GM23248 (cell line): ENCODE results near the gene BSDC1. TPM values are rescaled to one million over a fixed set of nuclear protein-coding genes. Genes with fewer than 3 reads are reported as not detected.

ENCODE experiments used
- DNase-seq: peaks from one replicate; pipeline ENCODE4 v3.0.0-alpha.2; 2015
- H2AFZ ChIP-seq: fragments of 200-600 bp; sonication (generic); 2 replicates; pipeline ENCODE4 v1.6.1; 2016; ENCODE audit warnings: antibody characterized with exemption
- H3F3A ChIP-seq: fragments of 200-600 bp; sonication (generic); 2 replicates; pipeline ENCODE4 v1.6.1; 2016; ENCODE audit warnings: mild to moderate bottlenecking, antibody characterized with exemption, mixed run types; ENCODE audit not compliant: insufficient read depth
- H3K27ac ChIP-seq: fragments of 200-600 bp; sonication (generic); 2 replicates; pipeline ENCODE4 v1.5.1; 2016; ENCODE audit warnings: mild to moderate bottlenecking
- H3K27me3 ChIP-seq: fragments of 200-600 bp; sonication (generic); replicated peaks from 2 replicates; pipeline ENCODE4 v1.6.1; 2016; ENCODE audit warnings: mild to moderate bottlenecking; ENCODE audit not compliant: insufficient read depth
- H3K36me3 ChIP-seq: fragments of 200-600 bp; sonication (generic); 2 replicates; pipeline ENCODE4 v1.6.1; 2016; ENCODE audit warnings: low read depth, mild to moderate bottlenecking
- H3K4me1 ChIP-seq: fragments of 200-600 bp; sonication (generic); 2 replicates; pipeline ENCODE4 v1.6.1; 2016; ENCODE audit warnings: mild to moderate bottlenecking; ENCODE audit not compliant: insufficient read depth
- H3K4me2 ChIP-seq: fragments of 200-600 bp; sonication (generic); one replicate; pipeline ENCODE4 v1.6.1; 2016; ENCODE audit warnings: mild to moderate bottlenecking; ENCODE audit not compliant: unreplicated experiment
- H3K4me3 ChIP-seq: fragments of 200-600 bp; sonication (generic); 2 replicates; pipeline ENCODE4 v1.5.1; 2016; ENCODE audit warnings: mild to moderate bottlenecking
- H3K79me2 ChIP-seq: fragments of 200-600 bp; sonication (generic); 2 replicates; pipeline ENCODE4 v1.6.1; 2016; ENCODE audit warnings: mild to moderate bottlenecking; ENCODE audit not compliant: insufficient read depth
- H3K9ac ChIP-seq: fragments of 200-600 bp; sonication (generic); 2 replicates; pipeline ENCODE4 v1.6.1; 2016; ENCODE audit warnings: mild to moderate bottlenecking
- H3K9me2 ChIP-seq: fragments of 200-600 bp; sonication (generic); 2 replicates; pipeline ENCODE4 v1.6.1; 2016; ENCODE audit warnings: mixed run types, mild to moderate bottlenecking, moderate library complexity; ENCODE audit not compliant: insufficient read depth
- H3K9me3 ChIP-seq: fragments of 200-600 bp; sonication (generic); one replicate; pipeline ENCODE4 v1.6.1; 2017; ENCODE audit warnings: low read depth
- H4K20me1 ChIP-seq: fragments of 200-600 bp; sonication (generic); 2 replicates; pipeline ENCODE4 v1.6.0; 2016; ENCODE audit not compliant: insufficient read depth
- EZH2 ChIP-seq: fragments of 200-600 bp; sonication (generic); IDR thresholded peaks from 2 replicates; pipeline ENCODE4 v1.6.1; 2018; ENCODE audit warnings: antibody characterized with exemption, mild to moderate bottlenecking; ENCODE audit not compliant: insufficient read depth, poor library complexity, severe bottlenecking
- EZH2phosphoT487 ChIP-seq: fragments of 200-600 bp; sonication (generic); IDR thresholded peaks from 2 replicates; pipeline ENCODE4 v1.6.1; 2018; ENCODE audit warnings: antibody characterized with exemption, moderate library complexity, mild to moderate bottlenecking, low read depth; ENCODE audit not compliant: insufficient read depth
- WGBS, 2 experiments: methylation state at CpG; one replicate each; pipeline ENCODE4 v1.1.6; 2015 to 2017; ENCODE audit warnings: low lambda C conversion rate in 2 of 2, low coverage in 1 of 2; ENCODE audit errors: missing lambda C conversion rate in 2 of 2; 5-methylcytosine and 5-hydroxymethylcytosine counted together
- in situ Hi-C: fragments of 300-500 bp; cut with MboI; formaldehyde crosslinking; loops from 2 replicates; pipeline ENCODE4 v1.15.0; 2020
- polyA plus RNA-seq: library from polyadenylated mRNA; unstranded; fragments of >200 nt; fragmentation: Nextera tagmentation; extraction: Ambion mirVana; gene quantifications from 2 replicates; pipeline ENCODE4 v1.2.1, GENCODE V29; 2016
- total RNA-seq: library from RNA; depleted of rRNA; stranded (reverse); fragments of >200 nt; shearing (Covaris generic); gene quantifications from 2 replicates; pipeline ENCODE4 v1.2.3, GENCODE V29; 2014

Gene BSDC1
- total and polyA plus RNA-seq, 2 experiments from 2014 or later, result 47.8 to 94.9 TPM

DNA sequence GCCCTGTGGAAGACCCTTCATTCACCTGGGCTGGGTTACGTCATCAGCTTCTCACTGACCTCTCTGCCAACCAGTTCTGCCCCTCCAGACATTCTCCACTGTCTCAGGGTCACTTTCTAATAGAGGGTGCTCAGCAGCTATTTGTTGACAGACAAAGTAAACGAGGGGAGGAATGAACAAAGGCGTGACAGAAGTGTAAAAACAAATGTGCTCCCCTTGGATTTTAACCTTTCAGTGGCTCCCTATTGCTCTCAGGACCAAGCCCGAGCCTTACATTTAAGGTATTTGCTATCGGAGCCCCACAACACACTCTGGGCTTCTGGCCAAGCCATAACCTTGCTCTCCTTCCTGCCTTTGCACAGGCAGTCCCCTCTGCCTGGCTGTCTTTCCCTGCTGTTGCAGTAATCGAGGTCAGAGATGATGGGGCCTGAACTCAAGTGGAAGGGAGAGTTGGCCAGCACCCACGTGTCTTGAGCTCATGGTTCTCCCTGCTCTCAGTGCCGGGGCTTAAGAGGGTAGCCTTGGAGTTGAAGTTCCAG lies 48.9 kb downstream of the BSDC1 start:
- H3K27me3 ChIP-seq, result no peaks in the 10 kb centered on the region
- H4K20me1 ChIP-seq, result no peaks in the 10 kb centered on the region
- H3K79me2 ChIP-seq, result no peaks in the 10 kb centered on the region
- no peak overlapping the region for H3K4me2 ChIP-seq
- H3K27ac ChIP-seq, result no peak overlapping the region
- no peak for TF ChIP-seq EZH2
- TF ChIP-seq EZH2phosphoT487, result no peak
- no peaks in the 10 kb centered on the region for H3K4me1 ChIP-seq
- WGBS, 2 experiments, result 78 to 83% methylated on average over 8 of the region's 8 CpGs
- H3F3A ChIP-seq, result no peaks in the 10 kb centered on the region
- no peaks in the 10 kb centered on the region for H3K9me3 ChIP-seq
- H3K9ac ChIP-seq, result no peak overlapping the region
- no peak for DNase-seq
- no peaks in the 10 kb centered on the region for H3K9me2 ChIP-seq
- H2AFZ ChIP-seq, result no peak overlapping the region
- H3K4me3 ChIP-seq, result no peak overlapping the region
- in situ Hi-C loops, result no loop called here
- H3K36me3 ChIP-seq, result no peaks in the 10 kb centered on the region

DNA sequence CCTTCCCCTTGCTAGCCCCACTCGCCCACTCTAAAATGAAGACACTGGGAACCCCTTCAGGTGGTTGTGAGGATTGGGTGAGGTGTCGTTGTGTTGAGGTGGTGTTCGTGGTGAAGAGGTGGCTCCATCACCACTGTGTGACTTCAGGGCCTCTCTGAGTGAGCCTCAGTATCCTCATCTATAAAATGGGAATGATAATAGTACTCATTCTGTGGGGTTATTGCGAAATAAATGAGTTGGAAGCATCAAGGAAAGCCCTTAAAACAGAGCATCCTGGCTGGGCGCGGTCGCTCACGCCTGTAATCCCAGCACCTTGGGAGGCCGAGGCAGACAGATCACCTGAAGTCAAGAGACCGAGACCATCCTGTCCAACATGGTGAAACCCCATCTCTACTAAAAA lies 51.5 kb downstream of the BSDC1 start:
- H3K4me1 ChIP-seq, result 0 out of 2 replicates have a peak, but pooled peaks cover 3% of the 10 kb centered on the region
- in situ Hi-C loops, result no loop called here
- no peaks in the 10 kb centered on the region for H3K36me3 ChIP-seq
- H3F3A ChIP-seq, result peaks cover 9% of the 10 kb centered on the region; the same call in 1 of the 2 replicates
- no peaks in the 10 kb centered on the region for H3K9me3 ChIP-seq
- no peak for TF ChIP-seq EZH2
- no peak for TF ChIP-seq EZH2phosphoT487
- H3K27ac ChIP-seq, result no peak overlapping the region
- WGBS, 2 experiments, result 86 to 88% methylated on average over 10 of the region's 10 CpGs
- H3K9me2 ChIP-seq, result no peaks in the 10 kb centered on the region
- H2AFZ ChIP-seq, result no peak overlapping the region
- H3K4me3 ChIP-seq, result no peak overlapping the region
- no peak overlapping the region for H3K4me2 ChIP-seq
- H3K9ac ChIP-seq, result no peak overlapping the region
- no peaks in the 10 kb centered on the region for H3K27me3 ChIP-seq
- H4K20me1 ChIP-seq, result no peaks in the 10 kb centered on the region
- no peak for DNase-seq
- H3K79me2 ChIP-seq, result no peaks in the 10 kb centered on the region

DNA sequence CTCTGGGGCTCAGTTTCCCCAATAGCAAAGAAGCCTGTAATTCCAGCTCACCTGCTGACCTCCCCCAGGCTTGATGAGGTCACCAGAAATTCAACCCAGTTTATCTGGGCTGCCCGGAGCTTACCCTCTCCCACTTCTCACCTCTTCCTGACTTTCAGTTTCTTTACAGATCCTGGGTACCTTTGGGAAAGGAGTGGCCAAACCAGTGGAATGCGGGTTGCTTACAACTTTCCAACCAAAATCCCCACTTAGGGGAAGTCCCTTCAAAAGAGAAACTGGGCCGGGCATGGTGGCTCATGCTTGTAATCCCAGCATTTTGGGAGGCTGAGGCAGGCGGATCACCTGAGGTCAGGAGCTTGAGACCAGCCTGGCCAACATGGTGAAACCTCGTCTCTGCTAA lies 52.3 kb downstream of the BSDC1 start:
- no peak for DNase-seq
- Histone ChIP-seq H3K4me2 (no peak overlapping the region), H3K9me2 (no peaks in the 10 kb centered on the region), H2AFZ (no peak overlapping the region), H3K79me2 (no peaks in the 10 kb centered on the region), H3K4me3 (no peak overlapping the region), H3K36me3 (no peaks in the 10 kb centered on the region), H3K4me1 (peaks cover 8% of the 10 kb centered on the region; the same call in 1 of the 2 replicates), H3F3A (peaks cover 9% of the 10 kb centered on the region; the same call in 1 of the 2 replicates), H3K27me3 (no peaks in the 10 kb centered on the region), H3K9me3 (no peaks in the 10 kb centered on the region), H3K9ac (no peak overlapping the region), H4K20me1 (no peaks in the 10 kb centered on the region), H3K27ac (no peak overlapping the region)
- TF ChIP-seq EZH2, result no peak
- no peak for TF ChIP-seq EZH2phosphoT487
- in situ Hi-C loops, result no loop called here
- WGBS, 2 experiments, result 94% methylated on average over 5 of the region's 5 CpGs

- Histone ChIP-seq H3K79me2 (no peaks in the 10 kb centered on the region), H3K4me1 (peaks cover 13% of the 10 kb centered on the region; the same call in 1 of the 2 replicates), H4K20me1 (no peaks in the 10 kb centered on the region), H3K27ac (no peak overlapping the region), H3K9ac (no peak overlapping the region), H3K9me3 (no peaks in the 10 kb centered on the region), H3K36me3 (no peaks in the 10 kb centered on the region), H3K9me2 (no peaks in the 10 kb centered on the region), H3K4me2 (no peak overlapping the region), H3K27me3 (no peaks in the 10 kb centered on the region), H2AFZ (no peak overlapping the region), H3F3A (peaks cover 9% of the 10 kb centered on the region; the same call in 1 of the 2 replicates), H3K4me3 (no peak overlapping the region)
- in situ Hi-C loops, result no loop called here
- TF ChIP-seq EZH2phosphoT487 (no peak), EZH2 (no peak)
- 90 to 97% methylated on average over 11 of the region's 11 CpGs for WGBS, 2 experiments
- no peak for DNase-seq
Measured at GRCh38 chr1:32341186-32341757, 53.0 kb downstream of the BSDC1 start.
